ENCODE data around the gene LSAMP.

DNA sequence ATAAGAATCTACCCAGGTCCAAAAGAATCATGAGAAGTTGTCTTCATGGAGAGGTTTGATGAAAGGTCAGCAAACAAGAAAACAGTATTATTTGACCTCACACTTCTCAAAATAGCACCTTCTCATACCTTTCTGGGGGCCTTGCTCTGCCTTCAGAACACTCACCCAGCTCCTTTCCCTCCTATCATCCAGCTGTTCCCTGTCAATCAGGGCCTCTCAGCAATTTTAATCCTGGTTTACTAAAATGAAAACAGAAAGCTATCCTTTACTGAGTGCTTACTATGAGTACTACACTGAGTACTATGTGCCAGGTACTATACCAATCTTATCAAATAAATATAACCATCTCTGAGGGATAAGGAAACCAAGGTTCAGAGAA, 683.4 kb downstream of the LSAMP start:
- TF ChIP-seq, protein P1, sequence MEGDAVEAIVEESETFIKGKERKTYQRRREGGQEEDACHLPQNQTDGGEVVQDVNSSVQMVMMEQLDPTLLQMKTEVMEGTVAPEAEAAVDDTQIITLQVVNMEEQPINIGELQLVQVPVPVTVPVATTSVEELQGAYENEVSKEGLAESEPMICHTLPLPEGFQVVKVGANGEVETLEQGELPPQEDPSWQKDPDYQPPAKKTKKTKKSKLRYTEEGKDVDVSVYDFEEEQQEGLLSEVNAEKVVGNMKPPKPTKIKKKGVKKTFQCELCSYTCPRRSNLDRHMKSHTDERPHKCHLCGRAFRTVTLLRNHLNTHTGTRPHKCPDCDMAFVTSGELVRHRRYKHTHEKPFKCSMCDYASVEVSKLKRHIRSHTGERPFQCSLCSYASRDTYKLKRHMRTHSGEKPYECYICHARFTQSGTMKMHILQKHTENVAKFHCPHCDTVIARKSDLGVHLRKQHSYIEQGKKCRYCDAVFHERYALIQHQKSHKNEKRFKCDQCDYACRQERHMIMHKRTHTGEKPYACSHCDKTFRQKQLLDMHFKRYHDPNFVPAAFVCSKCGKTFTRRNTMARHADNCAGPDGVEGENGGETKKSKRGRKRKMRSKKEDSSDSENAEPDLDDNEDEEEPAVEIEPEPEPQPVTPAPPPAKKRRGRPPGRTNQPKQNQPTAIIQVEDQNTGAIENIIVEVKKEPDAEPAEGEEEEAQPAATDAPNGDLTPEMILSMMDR (IDR thresholded peaks at IDR 0.05), result no peak
- TF ChIP-seq POLR2A (IDR thresholded peaks at IDR 0.05; ENCODE audit: low read depth), result no peak

Data from esophagus muscularis mucosa (tissue), 3 donors.